Activated naive CD8-positive, alpha-beta T cell (primary cell): ENCODE measurements around the gene SLC5A3.

Experiments used
- H3K27ac Mint-ChIP-seq: one replicate; pipeline ENCODE4 v1.8.0; 2021; ENCODE audit warnings: mixed read lengths
- H3K27me3 Mint-ChIP-seq: one replicate; pipeline ENCODE4 v1.8.0; 2021; ENCODE audit warnings: mixed read lengths
- H3K36me3 Mint-ChIP-seq: one replicate; pipeline ENCODE4 v1.8.0; 2021; ENCODE audit warnings: mixed read lengths
- H3K4me1 Mint-ChIP-seq: one replicate; pipeline ENCODE4 v1.8.0; 2021; ENCODE audit warnings: low read depth, mixed read lengths
- H3K4me3 Mint-ChIP-seq: one replicate; pipeline ENCODE4 v1.8.0; 2021; ENCODE audit warnings: mild to moderate bottlenecking, mixed read lengths
- H3K9me3 Mint-ChIP-seq: one replicate; pipeline ENCODE4 v1.8.0; 2021; ENCODE audit warnings: low read depth, mixed read lengths

Gene SLC5A3

DNA sequence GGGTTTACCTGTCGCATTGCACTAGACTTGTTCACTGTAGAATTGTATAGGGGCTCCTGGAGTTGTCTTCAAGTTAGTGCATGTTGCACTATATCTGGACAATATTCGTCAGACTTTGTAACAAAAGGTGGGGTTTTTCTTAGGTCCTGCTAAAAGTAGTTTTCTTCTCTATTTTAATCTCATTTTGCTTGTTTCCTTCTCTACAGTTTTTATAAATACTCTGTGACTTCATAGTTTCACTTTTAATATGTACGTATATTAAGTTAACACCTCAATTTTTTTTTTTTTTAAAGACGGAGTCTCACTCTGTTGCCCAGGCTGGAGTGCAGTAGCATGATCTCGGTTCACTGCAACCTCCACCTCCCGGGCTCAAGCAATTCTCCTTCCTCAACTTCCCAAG is 26.5 kb upstream of the SLC5A3 start:
- no peaks in the 10 kb centered on the region for H3K36me3 Mint-ChIP-seq
- H3K9me3 Mint-ChIP-seq = no peaks in the 10 kb centered on the region
- H3K27ac Mint-ChIP-seq = no peak overlapping the region
- peaks cover 3% of the 10 kb centered on the region for H3K4me1 Mint-ChIP-seq
- no peak overlapping the region for H3K4me3 Mint-ChIP-seq
- no peaks in the 10 kb centered on the region for H3K27me3 Mint-ChIP-seq

DNA sequence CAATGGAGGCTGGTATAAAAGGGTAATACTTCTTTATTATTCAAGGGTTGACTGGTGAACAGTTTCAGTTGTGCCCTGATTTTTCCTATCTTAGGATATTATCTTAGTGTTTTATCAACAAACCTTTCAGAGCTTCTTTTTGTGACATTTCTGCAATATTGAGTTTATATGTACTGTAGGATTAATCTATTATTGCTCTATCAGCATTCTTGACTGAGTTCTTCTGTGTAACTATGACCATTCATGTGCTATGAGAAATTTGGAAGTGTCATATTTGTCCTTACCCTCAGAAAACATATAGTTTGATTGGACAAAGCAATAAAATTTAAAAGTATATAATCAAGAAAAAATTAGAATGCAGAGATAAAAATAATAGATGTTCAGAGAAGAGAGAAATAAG is 25.5 kb upstream of the SLC5A3 start:
- Mint-ChIP-seq H3K36me3 (no peaks in the 10 kb centered on the region), H3K9me3 (no peaks in the 10 kb centered on the region), H3K4me1 (peaks cover 3% of the 10 kb centered on the region), H3K27ac (no peak overlapping the region), H3K4me3 (no peak overlapping the region), H3K27me3 (no peaks in the 10 kb centered on the region)

DNA sequence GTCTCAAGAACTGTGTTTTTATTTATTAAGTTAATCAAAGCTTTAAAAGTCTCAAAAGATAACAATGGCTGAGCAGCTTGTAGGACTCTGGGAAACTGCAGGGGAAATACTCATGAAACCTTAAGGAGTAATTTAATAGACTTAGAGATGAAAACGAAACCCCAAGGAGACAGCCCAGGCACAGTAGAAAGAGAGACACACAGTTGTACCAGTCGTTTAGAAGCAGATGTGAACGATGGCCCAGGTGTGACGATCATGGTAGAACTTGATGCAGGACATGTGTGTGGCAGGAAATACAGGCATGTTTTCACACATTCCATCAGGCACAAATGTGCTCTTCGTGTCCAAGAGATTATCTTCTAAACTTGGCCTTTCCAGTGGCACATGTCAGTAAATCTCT is 21.2 kb upstream of the SLC5A3 start:
- Mint-ChIP-seq H3K9me3 (no peaks in the 10 kb centered on the region), H3K4me3 (no peak overlapping the region), H3K36me3 (no peaks in the 10 kb centered on the region), H3K27me3 (no peaks in the 10 kb centered on the region), H3K4me1 (peaks cover 3% of the 10 kb centered on the region), H3K27ac (no peak overlapping the region)

DNA sequence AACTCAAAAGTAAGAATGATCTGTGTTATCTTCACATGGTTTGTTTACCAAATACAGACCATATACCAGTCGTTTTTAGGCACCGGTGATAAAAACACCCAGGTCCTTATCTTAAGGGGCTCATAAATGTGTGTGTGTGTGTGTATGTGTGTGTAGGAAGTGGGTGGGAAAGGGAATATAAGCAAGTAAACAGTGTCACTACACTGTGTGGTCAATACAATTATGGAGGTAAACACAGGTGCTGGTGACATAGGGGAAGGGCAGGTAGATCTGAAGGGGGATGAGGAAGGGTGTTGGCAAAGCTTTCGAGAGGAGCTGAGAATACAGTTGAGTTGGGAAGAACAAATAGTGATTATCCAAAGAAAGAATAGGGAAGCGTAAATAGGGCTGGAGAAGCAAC is 19.1 kb upstream of the SLC5A3 start:
- Mint-ChIP-seq H3K4me3 (no peak overlapping the region), H3K36me3 (no peaks in the 10 kb centered on the region), H3K4me1 (peaks cover 3% of the 10 kb centered on the region), H3K27me3 (no peaks in the 10 kb centered on the region), H3K27ac (no peak overlapping the region), H3K9me3 (no peaks in the 10 kb centered on the region)

DNA sequence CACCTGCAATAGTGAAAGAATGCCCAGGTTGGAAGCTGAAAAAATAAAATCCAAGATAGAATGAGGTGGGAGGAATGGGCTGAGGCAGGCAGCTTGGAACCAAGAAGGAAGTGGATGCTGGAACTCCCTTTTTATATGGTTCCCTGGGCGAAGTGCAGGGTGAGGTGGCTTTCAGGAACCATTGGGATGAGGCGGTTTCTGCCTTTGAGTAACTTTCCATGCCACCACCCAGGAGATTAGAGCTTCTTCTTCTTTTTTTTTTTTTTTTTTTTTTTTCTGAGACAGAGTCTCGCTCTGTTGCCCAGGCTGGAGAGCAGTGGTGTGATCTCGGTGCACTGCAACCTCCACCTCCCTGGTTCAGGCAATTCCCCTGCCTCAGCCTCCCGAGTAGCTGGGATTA is 17.8 kb upstream of the SLC5A3 start:
- H3K4me3 Mint-ChIP-seq = no peak overlapping the region
- H3K4me1 Mint-ChIP-seq = peaks cover 3% of the 10 kb centered on the region
- no peaks in the 10 kb centered on the region for H3K36me3 Mint-ChIP-seq
- no peak overlapping the region for H3K27ac Mint-ChIP-seq
- H3K9me3 Mint-ChIP-seq = no peaks in the 10 kb centered on the region
- no peaks in the 10 kb centered on the region for H3K27me3 Mint-ChIP-seq

DNA sequence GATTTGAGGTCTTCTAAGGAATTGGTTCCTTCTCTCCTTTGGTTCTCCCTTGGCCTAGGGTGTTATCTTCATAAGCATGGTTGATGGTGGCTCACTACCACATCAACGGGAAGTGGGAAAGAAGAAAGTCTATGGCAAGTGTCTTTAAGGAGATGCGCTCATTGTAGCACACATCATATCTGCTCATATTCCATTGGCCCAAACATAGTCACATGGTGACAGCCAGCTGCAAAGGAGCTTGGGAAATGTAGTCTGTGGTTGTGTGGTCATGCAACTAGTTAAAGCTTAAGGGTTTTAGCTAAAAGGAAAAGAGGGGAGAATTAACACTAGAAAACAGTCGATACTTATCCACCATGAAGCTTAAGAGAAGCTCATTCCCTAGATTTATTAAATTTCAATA is 11.4 kb upstream of the SLC5A3 start:
- Mint-ChIP-seq H3K36me3 (no peaks in the 10 kb centered on the region), H3K27ac (no peak overlapping the region), H3K27me3 (no peaks in the 10 kb centered on the region), H3K4me3 (no peak overlapping the region), H3K9me3 (no peaks in the 10 kb centered on the region), H3K4me1 (no peaks in the 10 kb centered on the region)

DNA sequence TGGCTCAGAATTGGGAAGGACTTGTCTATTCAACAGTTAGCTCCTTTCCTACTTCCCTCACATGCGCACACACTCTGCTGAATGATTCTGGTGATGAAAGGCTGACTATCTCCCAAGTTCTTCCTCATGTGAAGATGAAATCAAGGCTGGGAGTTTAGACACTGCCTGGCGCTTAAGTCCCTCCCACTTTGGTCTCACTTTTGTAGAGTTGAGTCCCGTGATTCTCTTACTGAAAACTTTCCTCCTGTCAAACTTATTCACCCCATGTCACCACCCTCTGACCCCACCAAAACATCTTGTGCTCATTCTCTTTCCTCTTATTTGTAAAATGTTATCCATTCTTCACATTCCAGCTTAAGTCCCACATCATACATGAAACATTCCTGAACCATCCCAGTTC is 8.4 kb upstream of the SLC5A3 start:
- Mint-ChIP-seq H3K27ac (no peak overlapping the region), H3K36me3 (no peaks in the 10 kb centered on the region), H3K27me3 (no peaks in the 10 kb centered on the region), H3K4me3 (no peak overlapping the region), H3K9me3 (no peaks in the 10 kb centered on the region), H3K4me1 (no peaks in the 10 kb centered on the region)

DNA sequence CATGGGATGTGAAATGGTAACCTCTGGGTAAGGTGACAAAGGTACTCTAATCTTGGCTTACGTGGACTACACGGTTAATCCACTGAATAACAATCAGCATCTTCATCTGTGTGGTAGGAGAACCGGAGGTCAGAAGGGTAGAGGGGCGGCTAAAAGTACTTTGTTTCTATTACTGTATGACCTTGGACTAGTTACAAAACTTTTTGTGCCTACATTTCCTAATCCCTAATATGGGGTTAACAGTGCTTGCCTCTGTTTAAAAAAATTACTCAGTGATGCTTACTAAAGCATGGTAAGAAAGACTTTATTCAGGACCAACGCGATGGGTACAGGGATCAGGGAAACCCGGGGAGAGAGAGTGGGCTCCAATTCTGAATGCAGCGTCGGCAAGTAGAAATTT is 1.7 kb upstream of the SLC5A3 start:
- peak overlapping the region; percentile 87 for H3K4me3 Mint-ChIP-seq
- H3K27me3 Mint-ChIP-seq = no peaks in the 10 kb centered on the region
- H3K36me3 Mint-ChIP-seq = peaks cover 14% of the 10 kb centered on the region
- peaks cover 32% of the 10 kb centered on the region for H3K4me1 Mint-ChIP-seq
- peak overlapping the region; percentile 91 for H3K27ac Mint-ChIP-seq
- H3K9me3 Mint-ChIP-seq = no peaks in the 10 kb centered on the region

DNA sequence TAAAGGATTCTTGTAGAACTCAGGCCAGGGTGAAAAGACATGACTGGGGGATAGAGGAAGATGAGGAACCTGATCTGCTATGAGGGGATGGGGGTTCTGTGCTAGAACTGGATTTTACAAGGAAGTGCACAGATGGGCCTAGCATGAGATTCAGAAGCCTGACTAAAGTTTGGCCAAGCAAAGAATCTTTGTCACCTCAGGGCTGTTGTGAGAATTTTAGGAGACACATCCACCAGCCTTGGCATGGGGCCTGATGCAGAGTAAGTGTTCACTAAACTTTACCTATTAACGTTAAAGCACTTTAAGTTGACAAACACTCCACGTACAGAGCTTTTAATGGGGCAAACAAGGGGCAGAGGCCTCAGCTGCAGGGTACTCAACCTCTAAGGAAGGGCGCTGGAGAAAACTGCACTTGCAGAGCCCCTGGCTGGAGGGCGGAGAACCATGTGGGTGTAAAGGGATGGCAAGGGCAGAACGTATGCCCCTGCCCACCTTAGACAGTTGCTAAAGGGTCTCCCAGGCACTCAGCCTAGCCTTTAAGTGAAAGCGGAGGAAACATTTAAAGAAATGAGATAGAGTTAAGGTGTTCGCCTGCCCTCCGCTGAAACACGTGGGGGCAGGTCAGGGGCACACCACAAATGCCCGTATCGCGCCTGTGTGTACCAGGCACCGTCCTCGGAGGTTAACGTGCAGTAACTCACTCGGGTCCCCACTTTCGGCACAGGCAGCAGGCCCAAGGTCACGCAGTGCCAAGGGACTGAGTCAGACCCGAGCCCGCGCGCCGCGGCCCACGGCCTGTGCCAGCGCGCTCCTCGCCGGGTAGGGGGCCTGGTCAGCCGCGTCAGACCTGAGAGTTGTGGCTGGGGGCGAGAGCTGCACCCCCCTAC is 990 bp upstream of the SLC5A3 start:
- peak overlapping the region; percentile 87 for H3K4me3 Mint-ChIP-seq
- H3K27ac Mint-ChIP-seq = peak overlapping the region; percentile 91
- no peaks in the 10 kb centered on the region for H3K9me3 Mint-ChIP-seq
- H3K36me3 Mint-ChIP-seq = peaks cover 18% of the 10 kb centered on the region
- peaks cover 39% of the 10 kb centered on the region for H3K4me1 Mint-ChIP-seq
- H3K27me3 Mint-ChIP-seq = no peaks in the 10 kb centered on the region

DNA sequence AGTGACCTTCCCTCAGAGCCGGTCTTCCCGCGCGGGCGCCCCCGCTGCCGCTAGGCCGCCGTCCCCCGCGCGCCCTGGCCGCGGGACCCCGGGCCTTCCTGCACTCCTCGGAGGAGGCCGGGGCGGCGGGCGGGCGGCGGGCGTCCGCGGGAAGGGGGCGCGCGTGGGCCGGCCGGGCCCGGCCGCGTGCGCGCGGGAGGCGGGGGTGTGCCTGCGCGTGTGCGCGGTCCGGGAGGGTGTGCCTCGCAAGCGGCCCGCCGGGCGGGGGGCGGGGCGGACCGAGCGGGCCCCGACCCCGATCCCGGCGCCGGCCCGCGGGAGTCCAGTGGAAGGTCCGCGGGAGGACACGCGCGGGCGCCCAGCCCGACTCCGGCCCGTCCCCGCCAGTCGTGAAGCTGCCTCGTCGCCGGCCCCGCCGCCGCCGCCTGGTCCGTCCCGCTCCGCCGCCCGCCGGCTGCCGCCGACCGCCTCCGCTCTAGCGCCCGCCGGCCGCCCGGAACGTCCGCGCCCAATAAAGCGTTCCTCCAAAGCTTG is 438 bp downstream of the SLC5A3 start:
- Mint-ChIP-seq H3K9me3 (no peaks in the 10 kb centered on the region), H3K27me3 (no peaks in the 10 kb centered on the region), H3K4me3 (peak overlapping the region; percentile 87), H3K36me3 (peaks cover 20% of the 10 kb centered on the region), H3K27ac (peak overlapping the region; percentile 95), H3K4me1 (peaks cover 52% of the 10 kb centered on the region)

DNA sequence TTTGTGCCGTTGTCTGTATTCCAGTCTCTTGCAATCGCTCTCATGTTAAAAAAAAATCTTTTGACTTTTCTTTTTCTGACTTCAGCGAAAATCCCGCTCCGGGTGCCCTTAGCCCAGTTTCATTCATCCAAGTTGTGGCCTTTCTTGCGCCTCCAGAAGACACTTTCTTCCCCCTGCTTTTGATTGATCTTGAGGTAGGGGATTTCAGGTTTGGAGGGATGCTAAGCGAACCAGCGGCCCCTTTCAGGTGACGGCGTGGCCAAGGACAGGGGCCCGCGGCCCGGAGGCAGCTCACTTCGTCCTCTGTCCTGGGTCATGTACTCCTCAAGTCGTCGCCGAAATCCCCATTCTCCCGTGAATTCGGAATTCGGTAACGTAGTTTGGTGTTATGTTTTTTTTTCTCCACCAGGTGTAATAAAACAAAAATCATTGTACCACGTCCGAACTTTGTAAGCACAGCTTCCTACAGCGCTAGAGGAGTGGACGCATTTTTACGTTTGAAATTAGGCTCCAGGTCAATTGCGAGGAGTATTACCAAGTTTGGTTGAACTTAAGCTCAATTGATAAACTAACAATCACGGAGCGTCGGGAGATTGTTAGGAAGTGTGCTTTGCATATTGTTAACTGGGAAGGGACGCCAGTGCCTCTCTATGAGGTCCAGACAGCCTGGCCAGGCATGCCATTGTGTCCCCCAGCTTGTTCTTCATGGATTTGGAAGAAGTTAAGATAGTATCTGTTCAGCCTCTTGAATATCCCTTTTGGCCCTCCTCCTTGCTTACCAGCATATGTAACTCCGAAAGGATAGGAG is 1.1 kb downstream of the SLC5A3 start:
- Mint-ChIP-seq H3K36me3 (peaks cover 20% of the 10 kb centered on the region), H3K27me3 (no peaks in the 10 kb centered on the region), H3K4me1 (peaks cover 58% of the 10 kb centered on the region), H3K27ac (peak overlapping the region; percentile 95), H3K9me3 (no peaks in the 10 kb centered on the region), H3K4me3 (peak overlapping the region; percentile 87)

DNA sequence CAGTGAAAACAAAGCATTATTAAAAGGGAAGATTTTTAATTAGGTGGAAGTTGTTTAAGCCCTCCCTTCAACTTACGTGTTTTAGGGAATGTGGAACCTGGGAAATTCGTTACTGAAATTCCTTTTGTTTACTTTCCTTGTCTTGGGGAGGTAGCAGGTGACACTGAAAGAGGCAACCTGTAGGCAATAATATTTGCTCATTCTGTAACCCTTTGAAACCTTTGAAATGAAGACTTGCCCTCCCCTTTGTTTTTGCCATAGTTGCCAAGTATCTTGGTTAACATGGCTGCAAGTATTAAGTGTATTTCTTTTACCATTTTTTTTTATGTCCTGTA is 1.7 kb downstream of the SLC5A3 start:
- Mint-ChIP-seq H3K36me3 (peaks cover 25% of the 10 kb centered on the region), H3K9me3 (no peaks in the 10 kb centered on the region), H3K4me1 (peaks cover 58% of the 10 kb centered on the region), H3K27me3 (no peaks in the 10 kb centered on the region), H3K27ac (peak overlapping the region; percentile 95), H3K4me3 (peak overlapping the region; percentile 87)

DNA sequence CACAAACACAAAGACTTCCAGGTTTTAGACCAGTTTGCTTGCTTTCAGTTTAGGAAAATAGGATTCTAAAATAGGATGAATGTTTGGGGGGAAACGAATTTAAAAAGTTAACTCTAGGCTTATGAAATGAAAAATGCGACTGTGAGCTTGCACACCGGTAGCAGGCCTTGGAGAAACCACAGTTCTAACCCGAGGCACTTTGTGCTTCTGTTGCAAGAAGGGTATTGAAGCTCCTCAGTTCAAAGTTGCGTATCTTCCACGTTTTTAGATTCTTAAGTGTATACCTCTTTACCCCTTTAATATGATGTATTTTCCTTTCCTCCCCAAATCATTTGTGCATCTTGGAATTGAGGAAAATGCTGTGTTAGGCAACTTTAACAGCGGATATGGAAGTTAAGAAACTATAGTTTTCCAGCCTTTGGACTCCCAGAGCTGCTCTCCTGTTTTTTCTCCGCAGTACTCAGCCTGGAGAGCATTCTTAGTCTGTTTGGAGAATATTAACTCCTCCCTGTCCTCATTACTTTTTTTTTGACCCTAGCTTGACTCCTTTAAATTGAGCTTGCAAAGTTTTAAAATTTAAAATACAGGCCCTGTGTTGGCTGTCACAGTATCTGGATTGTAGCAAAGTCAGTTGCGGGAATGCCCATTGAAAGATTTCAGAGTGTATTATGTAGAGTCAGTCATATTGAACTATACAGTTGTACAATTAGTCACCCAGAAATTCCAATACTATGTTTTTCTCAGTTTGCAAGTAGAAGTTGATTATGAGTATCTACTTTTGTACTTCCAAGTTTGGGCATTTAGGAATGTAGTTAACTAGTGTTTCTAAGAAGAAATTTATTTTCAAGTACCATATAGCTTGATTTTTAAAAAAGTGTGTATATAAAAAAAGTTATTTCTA is 2.6 kb downstream of the SLC5A3 start:
- H3K36me3 Mint-ChIP-seq = peaks cover 34% of the 10 kb centered on the region
- H3K9me3 Mint-ChIP-seq = no peaks in the 10 kb centered on the region
- peak overlapping the region; percentile 87 for H3K4me3 Mint-ChIP-seq
- H3K4me1 Mint-ChIP-seq = peaks cover 58% of the 10 kb centered on the region
- H3K27me3 Mint-ChIP-seq = no peaks in the 10 kb centered on the region
- peak overlapping the region; percentile 95 for H3K27ac Mint-ChIP-seq

DNA sequence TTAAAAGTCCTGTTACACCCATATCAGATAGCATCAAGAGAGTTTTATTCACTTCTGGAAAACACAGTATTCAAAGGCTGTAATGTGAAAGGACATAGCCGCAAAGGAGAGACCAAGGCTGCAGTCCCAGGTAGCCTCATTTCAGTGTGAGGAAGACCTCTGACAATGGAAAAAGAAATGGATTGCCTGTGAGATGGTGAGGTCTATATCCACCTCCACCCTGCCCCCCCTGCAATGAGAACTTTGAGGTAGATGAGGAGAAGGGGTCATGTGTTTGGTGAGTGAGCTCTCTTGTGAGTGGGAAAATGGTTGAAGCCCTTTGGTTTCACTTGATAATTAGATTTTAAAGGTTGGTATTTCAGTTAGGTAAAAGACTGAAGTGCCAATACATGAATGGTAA is 3.5 kb downstream of the SLC5A3 start:
- H3K36me3 Mint-ChIP-seq = peaks cover 34% of the 10 kb centered on the region
- peak overlapping the region; percentile 87 for H3K4me3 Mint-ChIP-seq
- H3K9me3 Mint-ChIP-seq = no peaks in the 10 kb centered on the region
- H3K27me3 Mint-ChIP-seq = no peaks in the 10 kb centered on the region
- peaks cover 57% of the 10 kb centered on the region for H3K4me1 Mint-ChIP-seq
- H3K27ac Mint-ChIP-seq = peak overlapping the region; percentile 95
